22Rv1 (cell line): ENCODE measurements around the gene TTC8.

ENCODE experiments used
- ZFX ChIP-seq: fragments of 450-650 bp; IDR thresholded peaks from 2 replicates; pipeline ENCODE4 v1.6.1; 2017; ENCODE audit warnings: antibody characterized with exemption, borderline replicate concordance
- TF ChIP-seq, protein P1 (sequence below): fragments of 450-650 bp; IDR thresholded peaks from 2 replicates; pipeline ENCODE4 v1.5.1; 2017; ENCODE audit warnings: mild to moderate bottlenecking

DNA sequence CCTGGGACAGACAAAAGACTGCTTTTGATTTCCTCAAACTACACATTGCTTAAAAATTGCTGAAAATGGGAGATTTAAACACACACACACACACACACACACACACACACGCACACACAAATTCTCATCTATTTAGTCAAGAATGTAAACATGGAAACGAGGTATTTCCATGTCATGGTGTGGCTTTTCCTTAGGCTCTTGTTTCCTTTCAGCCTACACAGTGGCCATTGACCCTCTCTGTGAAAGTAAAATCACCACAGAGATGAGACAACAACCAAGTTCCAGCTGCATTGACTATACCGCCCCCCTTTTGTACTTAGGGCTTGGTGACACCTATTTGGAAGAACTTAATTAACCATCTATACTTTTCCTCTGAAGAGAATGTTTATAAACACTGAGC is 41.9 kb downstream of the TTC8 start:
- TF ChIP-seq, protein P1, sequence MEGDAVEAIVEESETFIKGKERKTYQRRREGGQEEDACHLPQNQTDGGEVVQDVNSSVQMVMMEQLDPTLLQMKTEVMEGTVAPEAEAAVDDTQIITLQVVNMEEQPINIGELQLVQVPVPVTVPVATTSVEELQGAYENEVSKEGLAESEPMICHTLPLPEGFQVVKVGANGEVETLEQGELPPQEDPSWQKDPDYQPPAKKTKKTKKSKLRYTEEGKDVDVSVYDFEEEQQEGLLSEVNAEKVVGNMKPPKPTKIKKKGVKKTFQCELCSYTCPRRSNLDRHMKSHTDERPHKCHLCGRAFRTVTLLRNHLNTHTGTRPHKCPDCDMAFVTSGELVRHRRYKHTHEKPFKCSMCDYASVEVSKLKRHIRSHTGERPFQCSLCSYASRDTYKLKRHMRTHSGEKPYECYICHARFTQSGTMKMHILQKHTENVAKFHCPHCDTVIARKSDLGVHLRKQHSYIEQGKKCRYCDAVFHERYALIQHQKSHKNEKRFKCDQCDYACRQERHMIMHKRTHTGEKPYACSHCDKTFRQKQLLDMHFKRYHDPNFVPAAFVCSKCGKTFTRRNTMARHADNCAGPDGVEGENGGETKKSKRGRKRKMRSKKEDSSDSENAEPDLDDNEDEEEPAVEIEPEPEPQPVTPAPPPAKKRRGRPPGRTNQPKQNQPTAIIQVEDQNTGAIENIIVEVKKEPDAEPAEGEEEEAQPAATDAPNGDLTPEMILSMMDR = no peak
- no peak for TF ChIP-seq ZFX
